Esophagus squamous epithelium (tissue), 5 donors: ENCODE results near the gene PTPN14. TPM values are rescaled to one million over a fixed set of nuclear protein-coding genes. Genes with fewer than 3 reads are reported as not detected.
A peak's percentile ranks its signal among the peaks of the same experiment; 100 is the strongest.
"Not testable (repeated sequence)": the region's sequence is repeated elsewhere in the genome, so short reads cannot be mapped to it uniquely, and the experiment has no call there.

Source experiments
- DNase-seq: peaks from one replicate; lab custom pipeline; 2025; lab: John Stamatoyannopoulos, UW
- H3K27ac ChIP-seq, 4 donors: fragments of 200-600 bp; sonication (generic); one replicate each; pipeline ENCODE4 v1.5.1; 2016 to 2019; ENCODE audit warnings: mild to moderate bottlenecking in 1 of 4
- H3K27me3 ChIP-seq, 4 donors: fragments of 200-600 bp; sonication (generic); 1 replicate in 3 of 4; 2 replicates in 1 of 4; pipeline versions ENCODE4 v1.5.1 to v1.6.0; 2017 to 2021; ENCODE audit warnings: antibody characterized with exemption in 1 of 4
- H3K36me3 ChIP-seq, 3 donors: fragments of 200-600 bp; sonication (generic); one replicate each; pipeline ENCODE4 v1.5.1; 2016 to 2019
- H3K4me1 ChIP-seq, 3 donors: fragments of 200-600 bp; sonication (generic); one replicate each; pipeline ENCODE4 v1.5.1; 2017 to 2019
- H3K4me3 ChIP-seq, 4 donors: fragments of 200-600 bp; sonication (generic); 1 replicate in 3 of 4; 2 replicates in 1 of 4; pipeline ENCODE4 v1.5.1; 2016 to 2019; ENCODE audit warnings: mild to moderate bottlenecking in 2 of 4, moderate library complexity in 1 of 4
- H3K9me3 ChIP-seq, 3 donors: fragments of 200-600 bp; sonication (generic); one replicate each; pipeline ENCODE4 v1.5.1; 2016 to 2019
- CTCF ChIP-seq, 6 experiments: fragments of 450-650 bp in 4 of 6; fragments of 200-600 bp in 2 of 6; sonication (generic) in 2 of 6; IDR thresholded peaks; one replicate each; pipeline ENCODE4 v1.5.1; 2016 to 2019; ENCODE audit warnings: antibody characterized with exemption in 6 of 6, mild to moderate bottlenecking in 4 of 6, moderate library complexity in 4 of 6
- POLR2A ChIP-seq, 4 donors: fragments of 450-650 bp; IDR thresholded peaks; one replicate each; pipeline ENCODE4 v1.6.1; 2017; ENCODE audit warnings: antibody characterized with exemption in 4 of 4, mild to moderate bottlenecking in 4 of 4, moderate library complexity in 3 of 4
- WGBS, 2 donors: methylation state at CpG; one replicate each; pipeline ENCODE4 v1.1.5; 2018; 5-methylcytosine and 5-hydroxymethylcytosine counted together
- intact Hi-C: fragments of 100-400 bp; cut with DNase I; formaldehyde crosslinking; loops from one replicate; pipeline ENCODE4 v1.15.0; 2022
- total RNA-seq, 4 donors: library from RNA; depleted of rRNA; stranded (reverse); fragments of >200 nt; gene quantifications; one replicate each; pipeline ENCODE4 v1.1.0, GENCODE V29; 2016
- donor health status: DM: yes; HTN: yes; CAD: no.

Gene PTPN14
- total RNA-seq, 4 donors from 2014 or later, result 14.4 to 28.8 (median 15.7) TPM

GRCh38 chr1:214583113-214583512 lies 31.7 kb upstream of the PTPN14 start:
- 60 to 65% methylated on average over 6 of the region's 6 CpGs for WGBS, 2 donors
- no peak for DNase-seq
- peaks cover 0 to 31% (median 6%) of the 10 kb centered on the region in 3 donors for H3K4me1 ChIP-seq
- no peaks in the 10 kb centered on the region for H3K9me3 ChIP-seq
- TF ChIP-seq CTCF (IDR thresholded peaks at IDR 0.05) (no peak), POLR2A (IDR thresholded peaks at IDR 0.05) (no peak)
- no peaks in the 10 kb centered on the region for H3K27me3 ChIP-seq
- no peak overlapping the region for H3K27ac ChIP-seq
- intact Hi-C loops, result no loop called here
- H3K36me3 ChIP-seq, result no peaks in the 10 kb centered on the region
- no peak overlapping the region for H3K4me3 ChIP-seq

- TF ChIP-seq POLR2A (IDR thresholded peaks at IDR 0.05), result no peak
- TF ChIP-seq CTCF (IDR thresholded peaks at IDR 0.05), result no peak
- intact Hi-C loops, result no loop called here
- Histone ChIP-seq H3K9me3 (no peaks in the 10 kb centered on the region), H3K27ac (no peak overlapping the region), H3K27me3 (no peaks in the 10 kb centered on the region), H3K36me3 (no peaks in the 10 kb centered on the region), H3K4me3 (no peak overlapping the region), H3K4me1 (peaks cover 0 to 31% (median 6%) of the 10 kb centered on the region in 3 donors)
- 65 to 89% methylated on average over 7 of the region's 7 CpGs for WGBS, 2 donors
- DNase-seq, result no peak
Observed at GRCh38 chr1:214582289-214582891, 31.0 kb upstream of the PTPN14 start.

GRCh38 chr1:214581785-214582184 lies 30.4 kb upstream of the PTPN14 start:
- DNase-seq, result no peak
- H3K27me3 ChIP-seq, result no peaks in the 10 kb centered on the region
- 13 to 32% methylated on average over 2 of the region's 2 CpGs for WGBS, 2 donors
- H3K4me3 ChIP-seq, result no peak overlapping the region
- H3K27ac ChIP-seq, result no peak overlapping the region
- no peak for TF ChIP-seq CTCF (IDR thresholded peaks at IDR 0.05)
- no peak for TF ChIP-seq POLR2A (IDR thresholded peaks at IDR 0.05)
- H3K36me3 ChIP-seq, result no peaks in the 10 kb centered on the region
- H3K4me1 ChIP-seq, result peaks cover 0 to 28% (median 6%) of the 10 kb centered on the region in 3 donors
- peaks cover 0 to 4% (median 3%) of the 10 kb centered on the region in 3 donors for H3K9me3 ChIP-seq
- intact Hi-C loops, result no loop called here

GRCh38 chr1:214579183-214579582 lies 27.8 kb upstream of the PTPN14 start:
- no peak for DNase-seq
- Histone ChIP-seq H3K4me1 (peaks cover 0 to 34% (median 6%) of the 10 kb centered on the region in 3 donors), H3K27ac (no peak overlapping the region), H3K9me3 (peaks cover 0 to 15% (median 14%) of the 10 kb centered on the region in 3 donors), H3K36me3 (no peaks in the 10 kb centered on the region), H3K4me3 (no peak overlapping the region), H3K27me3 (no peaks in the 10 kb centered on the region)
- no peak for TF ChIP-seq POLR2A (IDR thresholded peaks at IDR 0.05)
- intact Hi-C loops, result no loop called here

GRCh38 chr1:214576120-214576519 lies 24.7 kb upstream of the PTPN14 start:
- Histone ChIP-seq H3K9me3 (peaks cover 0 to 15% (median 14%) of the 10 kb centered on the region in 3 donors), H3K4me1 (peaks cover 0 to 43% (median 12%) of the 10 kb centered on the region in 3 donors)
- intact Hi-C loops, H3K36me3 ChIP-seq, H3K4me3 ChIP-seq, H3K27ac ChIP-seq, H3K27me3 ChIP-seq, DNase-seq: not testable (repeated sequence)
- 60 to 97% methylated on average over 3 of the region's 3 CpGs for WGBS, 2 donors

- WGBS, 2 donors, result 28 to 52% methylated on average over 3 of the region's 3 CpGs
- H3K27ac ChIP-seq, result peak overlapping the region; percentile 76 to 83 (median 80)
- H3K9me3 ChIP-seq, result peaks cover 0 to 15% (median 14%) of the 10 kb centered on the region in 3 donors
- H3K4me3 ChIP-seq, result no peak overlapping the region
- H3K4me1 ChIP-seq, result peaks cover 0 to 55% (median 12%) of the 10 kb centered on the region in 3 donors
- intact Hi-C loops, result no loop called here
- no peaks in the 10 kb centered on the region for H3K27me3 ChIP-seq
- no peaks in the 10 kb centered on the region for H3K36me3 ChIP-seq
- no peak for DNase-seq
- no peak for TF ChIP-seq POLR2A (IDR thresholded peaks at IDR 0.05)
- no peak for TF ChIP-seq CTCF (IDR thresholded peaks at IDR 0.05)
Observed at GRCh38 chr1:214574598-214575411, 23.4 kb upstream of the PTPN14 start.
